GM18858 (cell line): ENCODE results near the gene SIN3B.

Source experiments
- ATAC-seq: cut with Tn5 transposase; IDR thresholded peaks from one replicate; pipeline ENCODE4 v1.9.1; 2021; ENCODE audit not compliant: unreplicated experiment

SIN3B gene

DNA sequence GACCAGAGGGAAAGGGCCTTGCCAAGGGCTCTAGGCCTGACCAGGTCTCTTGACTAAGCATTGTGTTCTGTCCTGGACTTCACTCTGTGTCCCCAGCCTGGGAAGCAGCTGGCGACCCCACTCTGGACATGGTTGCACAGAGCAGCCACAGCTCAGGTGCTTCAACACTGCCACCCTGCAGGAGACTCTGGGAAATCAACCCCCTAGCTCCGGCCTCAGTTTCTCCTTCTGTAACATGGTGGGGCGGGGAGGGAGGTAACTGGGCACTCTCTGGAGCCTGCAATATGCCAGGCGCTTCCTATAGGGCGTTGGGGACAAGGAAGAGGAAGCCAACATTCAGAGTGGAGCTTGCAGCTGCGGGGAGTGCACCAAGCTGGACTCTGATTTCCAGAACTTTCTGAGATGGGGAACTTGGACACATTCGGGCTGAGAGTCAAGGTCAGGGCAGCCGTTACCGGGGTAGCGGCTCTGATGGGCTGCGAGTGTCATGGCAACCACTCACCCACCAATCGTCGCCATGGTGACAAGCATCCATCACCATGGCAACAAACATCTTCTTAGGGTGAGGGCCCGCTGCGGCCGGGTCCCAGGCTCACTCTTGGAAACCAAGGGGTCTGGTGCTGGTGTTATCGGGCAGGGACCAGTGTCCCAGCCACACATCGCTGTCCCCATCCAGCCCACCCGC is 72.4 kb downstream of the SIN3B start:
- no peak for ATAC-seq

DNA sequence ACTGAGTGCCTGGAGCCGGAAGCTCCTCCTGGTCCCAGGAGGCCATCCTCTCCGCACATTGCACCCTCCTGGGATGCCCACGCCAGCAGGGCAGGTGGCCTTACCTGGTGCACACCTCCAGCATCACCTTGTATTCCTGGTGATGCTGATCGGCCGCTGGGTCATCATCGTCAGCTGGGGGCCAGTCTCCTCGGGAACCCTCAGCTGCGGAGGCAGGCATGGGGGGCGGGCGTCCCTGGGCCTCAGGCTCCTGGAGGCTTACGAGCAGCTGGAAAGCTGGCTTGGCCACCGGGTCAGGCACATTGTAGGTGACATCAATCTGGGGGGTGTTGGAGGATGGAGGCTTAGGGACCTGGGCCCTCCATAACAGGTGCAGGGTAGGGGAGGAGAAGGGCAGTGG is 73.3 kb downstream of the SIN3B start:
- ATAC-seq = no peak

DNA sequence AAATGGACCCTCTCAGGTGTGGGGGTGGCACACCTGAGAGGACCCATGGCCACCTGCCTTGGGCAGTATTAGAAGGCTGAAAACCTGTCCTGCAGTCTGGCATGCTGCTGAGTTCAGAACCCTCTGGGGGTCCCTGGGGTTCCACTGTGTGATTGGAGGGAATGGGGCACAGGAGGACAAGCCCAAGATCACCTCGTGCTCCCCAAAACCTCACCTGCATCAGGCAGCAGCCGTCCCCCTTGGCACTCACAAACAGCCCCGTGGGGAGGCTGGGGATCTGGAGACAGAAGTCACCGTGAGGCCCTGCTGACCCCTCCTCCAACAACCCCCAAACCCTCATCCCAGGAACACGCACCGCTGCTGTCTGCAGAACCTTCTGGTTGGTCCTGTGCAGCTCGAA is 74.1 kb downstream of the SIN3B start:
- no peak for ATAC-seq

DNA sequence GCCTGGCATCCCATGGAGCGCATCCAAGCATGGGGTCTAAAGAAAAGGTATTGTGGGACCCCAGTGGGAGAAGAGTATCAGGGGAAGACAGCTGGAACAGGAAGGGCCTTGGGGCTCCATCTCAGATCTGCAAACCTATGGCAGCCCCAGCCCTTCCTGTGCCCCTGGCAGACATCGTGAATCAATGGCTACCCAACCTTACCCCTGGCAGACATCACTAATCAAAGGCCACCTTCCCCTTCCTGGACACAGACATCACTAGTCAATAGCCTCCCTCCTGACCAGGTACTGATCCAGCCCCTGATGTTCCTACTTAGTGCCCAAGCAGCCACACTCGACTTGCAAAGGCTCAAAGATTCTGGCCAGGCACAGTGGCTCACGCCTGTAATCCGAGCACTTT is 75.4 kb downstream of the SIN3B start:
- ATAC-seq = no peak

DNA sequence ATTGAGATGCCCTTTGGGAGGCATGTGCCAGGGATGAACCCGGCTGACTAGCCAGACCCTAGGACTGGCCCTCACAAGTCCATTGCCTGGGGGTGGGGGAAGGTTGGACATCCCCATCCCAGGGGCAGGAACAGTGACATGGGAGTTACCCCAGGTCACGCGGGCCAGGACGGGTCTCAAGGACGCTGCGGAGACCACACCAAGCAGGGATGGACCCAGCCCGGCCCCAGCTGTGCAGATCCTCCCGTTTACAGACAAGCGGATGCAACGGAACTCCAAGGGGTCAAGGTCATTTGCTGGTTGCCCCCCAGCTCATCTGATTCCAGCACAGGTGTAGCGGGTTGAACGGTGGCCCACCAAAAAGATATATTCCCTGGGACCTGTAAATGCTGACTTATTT is 79.6 kb downstream of the SIN3B start:
- no peak for ATAC-seq

DNA sequence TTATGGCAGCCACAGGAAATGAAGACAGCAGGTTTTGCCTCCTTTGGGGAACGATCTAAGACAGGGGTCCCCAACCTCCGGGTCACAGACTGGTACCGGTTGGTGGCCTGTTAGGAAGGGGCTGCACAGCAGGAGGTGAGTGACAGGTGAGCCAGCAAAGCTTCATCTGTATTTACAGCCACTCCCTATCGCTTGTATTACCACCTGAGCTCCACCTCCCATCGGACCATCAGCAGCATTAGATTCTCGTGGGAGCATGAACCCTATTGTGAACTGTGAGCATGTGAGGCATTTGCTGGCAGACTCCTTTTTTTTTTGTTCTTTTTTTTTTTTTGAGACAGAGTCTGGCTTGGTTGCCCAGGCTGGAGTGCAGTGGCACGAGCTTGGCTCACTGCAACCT is 81.8 kb downstream of the SIN3B start:
- ATAC-seq = no peak

DNA sequence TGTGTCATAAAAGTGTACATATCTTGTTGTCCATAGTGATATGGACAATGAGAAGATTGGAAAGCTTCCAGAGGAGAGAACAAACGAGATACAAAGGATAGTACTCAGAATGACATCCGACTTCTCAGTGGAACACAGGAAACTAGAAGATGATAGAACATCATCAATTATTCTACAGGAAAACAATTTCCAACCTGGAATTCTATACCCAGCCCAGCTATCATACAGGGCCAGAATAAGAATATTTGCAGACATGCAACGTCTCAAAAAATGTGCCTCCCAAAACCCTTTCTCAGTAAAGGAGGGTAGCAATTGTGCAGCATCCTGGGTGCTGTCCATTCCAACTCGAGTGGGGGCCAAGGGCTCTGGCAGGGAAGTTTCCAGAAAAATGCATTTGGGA is 83.6 kb downstream of the SIN3B start:
- no peak for ATAC-seq

DNA sequence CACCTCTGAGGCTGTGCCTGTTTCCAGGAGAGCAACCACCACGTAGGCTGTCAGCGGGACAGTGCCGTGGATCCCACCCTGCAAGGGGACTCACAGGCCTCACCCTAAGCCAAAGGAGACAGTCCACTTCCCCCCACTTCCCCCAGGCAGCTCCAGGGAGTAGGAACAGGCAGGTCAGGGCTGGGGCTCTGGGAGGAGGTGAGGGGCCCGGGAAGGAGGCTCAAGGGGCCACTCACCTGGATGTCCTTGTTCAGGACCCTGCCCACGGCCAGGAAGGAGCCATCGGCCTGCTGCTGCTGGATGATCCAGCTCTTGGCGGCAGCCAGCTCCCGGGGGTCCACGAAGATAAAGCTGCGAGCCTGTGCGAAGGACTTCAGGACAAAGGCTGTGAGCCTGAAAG is 85.2 kb downstream of the SIN3B start:
- no peak for ATAC-seq

DNA sequence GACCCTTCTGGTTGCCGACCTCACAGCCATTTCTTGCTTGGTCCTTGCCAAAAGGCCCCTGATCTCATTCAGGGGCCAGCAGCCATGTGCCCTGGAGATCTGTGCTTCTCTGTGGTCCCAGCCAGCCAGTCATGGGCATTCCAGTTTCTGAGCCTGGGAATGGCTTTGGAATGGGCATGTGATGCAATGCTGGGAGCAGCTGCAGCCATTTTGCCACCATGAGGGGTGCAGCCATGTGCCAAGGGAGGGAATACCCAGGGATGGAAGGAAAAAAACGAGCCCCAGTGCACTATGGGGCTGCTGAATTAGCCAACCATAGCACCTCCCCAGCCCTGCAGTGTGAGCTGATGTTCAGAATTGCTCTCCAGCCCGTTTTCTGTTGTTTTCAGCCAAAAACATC is 85.9 kb downstream of the SIN3B start:
- ATAC-seq = no peak

DNA sequence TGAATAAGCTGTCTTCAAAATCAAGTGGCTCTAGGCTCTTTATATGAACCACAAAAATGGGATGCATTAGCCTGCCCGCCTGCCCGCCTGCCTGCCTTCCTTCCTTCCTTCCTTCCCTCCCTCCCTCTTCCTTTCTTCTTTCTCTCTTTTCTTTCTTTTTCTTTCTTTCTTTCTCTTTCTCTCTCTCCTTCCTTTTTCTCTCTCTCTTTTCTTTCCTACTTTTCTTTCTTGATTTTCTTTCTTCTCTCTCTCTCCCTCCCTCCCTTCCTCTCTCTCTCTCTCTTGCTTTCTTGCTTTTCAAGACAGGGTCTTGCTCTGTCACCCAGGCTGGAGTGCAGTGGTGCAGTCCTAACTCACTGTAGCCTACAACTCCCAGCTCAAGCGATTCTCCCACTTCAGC is 86.5 kb downstream of the SIN3B start:
- no peak for ATAC-seq

DNA sequence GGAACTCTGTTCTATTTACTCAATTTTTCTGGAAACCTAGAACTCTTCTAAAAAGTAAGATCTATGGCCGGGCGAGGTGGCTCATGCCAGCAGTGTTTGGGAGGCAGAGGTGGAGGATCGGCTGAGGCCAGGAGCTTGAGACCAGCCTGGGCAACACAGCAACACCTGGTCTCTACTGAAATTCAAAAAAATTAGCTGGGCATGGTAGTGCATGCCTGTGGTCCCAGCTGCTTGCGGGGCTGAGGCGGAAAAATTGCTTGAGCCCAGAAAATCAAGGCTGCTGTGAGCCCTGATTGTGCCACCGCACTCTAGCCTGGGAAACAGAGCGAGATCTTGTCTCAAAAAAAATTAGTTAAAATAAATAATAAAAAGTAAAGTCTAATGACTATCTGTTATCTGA is 88.2 kb downstream of the SIN3B start:
- ATAC-seq = no peak

DNA sequence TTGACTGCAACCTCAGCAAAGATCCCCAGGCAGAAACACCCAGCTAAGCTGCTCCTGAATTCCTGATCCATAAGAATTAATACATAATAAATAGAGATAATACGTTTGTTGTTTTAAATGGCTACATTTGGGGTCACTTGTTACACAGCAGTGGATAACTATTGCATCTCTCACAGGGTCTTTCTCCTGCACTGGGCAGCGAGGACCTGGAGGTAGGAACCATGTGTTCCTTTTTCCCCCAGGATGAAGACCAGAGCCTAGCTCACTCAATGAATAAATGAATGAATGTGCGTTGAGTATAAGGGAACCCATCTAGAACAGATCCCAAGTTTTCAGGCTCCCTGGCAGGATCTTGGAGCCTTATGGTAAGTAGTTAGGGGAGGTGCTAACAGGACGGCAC is 90.3 kb downstream of the SIN3B start:
- ATAC-seq = no peak

DNA sequence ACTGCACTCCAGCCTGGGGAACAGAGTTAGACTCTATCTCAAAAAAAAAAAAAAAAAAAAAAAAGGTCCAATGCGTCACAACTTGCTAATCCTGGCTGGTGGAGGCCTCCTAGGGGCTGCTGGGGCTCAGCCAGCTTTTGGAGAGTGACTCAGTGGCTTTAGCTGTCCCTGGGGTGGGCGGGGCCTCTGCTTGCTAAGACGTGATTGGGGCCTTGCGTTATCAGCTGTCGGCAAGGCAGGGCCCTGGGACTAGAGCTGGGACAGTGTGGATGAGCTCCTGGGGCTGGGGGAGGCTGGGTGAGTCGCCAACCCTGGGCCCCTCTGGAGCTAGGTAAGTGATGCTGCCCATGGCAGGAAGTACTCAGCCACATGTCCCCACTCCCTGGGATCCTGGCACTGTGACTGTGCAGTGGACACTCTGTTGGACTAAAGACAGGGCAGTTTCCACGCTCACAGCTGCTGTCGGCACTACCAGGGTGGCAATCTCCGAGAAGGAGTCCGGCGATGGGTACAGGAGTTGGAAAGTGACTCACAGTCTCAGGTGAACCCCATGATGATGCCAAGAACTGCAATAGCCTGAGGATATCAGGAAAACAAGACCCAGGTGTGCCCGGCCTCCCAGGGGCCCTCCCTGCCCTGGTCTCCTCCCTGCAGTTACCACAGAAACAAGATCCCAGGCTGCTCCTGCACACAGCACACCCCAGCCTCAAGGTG is 91.8 kb downstream of the SIN3B start:
- no peak for ATAC-seq

DNA sequence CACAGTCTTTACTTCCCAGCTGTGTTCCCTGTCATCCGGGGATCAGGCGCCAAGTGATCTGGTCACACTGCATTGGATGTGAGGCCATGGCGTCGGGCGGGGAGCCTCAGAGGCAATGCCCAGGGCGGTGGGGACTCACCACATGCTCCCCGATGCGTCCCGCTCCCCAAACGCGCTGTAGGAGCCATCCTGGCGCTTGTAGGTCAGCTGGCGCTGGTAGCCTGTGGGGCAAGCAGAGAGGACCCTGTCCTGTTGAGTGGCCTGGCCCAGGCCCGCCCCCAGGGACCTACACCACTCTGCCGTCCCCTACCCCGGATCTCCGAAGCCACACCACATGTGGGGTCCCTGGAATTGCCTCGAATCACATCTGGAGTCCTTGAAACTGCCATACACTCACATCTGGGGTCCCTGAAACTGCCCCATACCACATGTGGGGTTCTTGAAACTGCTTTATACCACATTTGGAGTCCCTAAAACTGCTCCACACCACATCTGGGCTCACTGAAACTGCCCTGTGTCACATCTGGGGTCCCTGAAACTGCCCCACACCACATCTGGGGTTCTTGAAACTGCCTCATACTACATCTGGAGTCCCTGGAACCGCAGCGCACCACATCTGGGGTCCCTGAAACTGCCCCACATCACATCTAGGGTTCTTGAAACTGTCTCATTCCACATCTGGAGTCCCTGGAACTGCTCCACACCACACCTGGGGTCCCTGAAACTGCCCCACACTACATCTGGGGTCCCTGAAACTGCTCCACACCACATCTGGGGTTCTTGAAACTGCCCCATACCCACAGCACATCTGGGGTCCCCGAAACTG is 92.8 kb downstream of the SIN3B start:
- no peak for ATAC-seq

DNA sequence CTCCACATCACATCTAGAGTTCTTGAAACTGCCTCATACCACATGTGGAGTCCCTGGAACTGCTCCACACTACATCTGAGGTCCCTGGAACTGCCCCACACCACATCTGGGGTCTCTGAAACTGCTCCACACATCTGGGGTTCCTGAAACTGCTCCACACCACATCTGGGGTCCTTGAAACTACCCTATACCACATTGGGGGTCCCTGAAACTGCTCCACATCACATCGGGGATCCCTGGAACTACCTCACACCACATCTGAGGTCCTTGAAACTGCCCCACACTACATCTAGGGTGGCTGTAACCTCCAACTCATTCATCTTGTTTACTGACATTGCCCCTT is 93.4 kb downstream of the SIN3B start:
- ATAC-seq = no peak

DNA sequence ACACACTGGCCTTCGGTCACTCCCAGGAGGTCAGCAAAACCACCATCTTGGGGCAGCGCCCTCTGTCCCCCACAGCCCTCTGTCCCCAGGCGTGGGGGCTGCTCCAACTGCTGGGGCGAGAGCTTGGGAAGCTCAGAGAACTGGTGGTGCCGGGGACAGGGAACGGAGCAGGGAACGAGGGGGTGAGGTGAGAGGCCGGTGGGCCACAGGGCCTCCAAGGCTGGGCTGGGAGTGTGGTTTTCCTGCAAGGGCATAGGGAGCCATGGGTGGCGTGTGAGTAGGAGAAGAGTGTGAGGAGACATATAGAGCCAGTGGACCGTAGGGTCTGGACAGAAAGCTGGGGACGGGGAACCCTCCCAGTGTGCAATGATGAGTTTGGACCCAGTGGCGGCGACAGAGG is 93.8 kb downstream of the SIN3B start:
- no peak for ATAC-seq

DNA sequence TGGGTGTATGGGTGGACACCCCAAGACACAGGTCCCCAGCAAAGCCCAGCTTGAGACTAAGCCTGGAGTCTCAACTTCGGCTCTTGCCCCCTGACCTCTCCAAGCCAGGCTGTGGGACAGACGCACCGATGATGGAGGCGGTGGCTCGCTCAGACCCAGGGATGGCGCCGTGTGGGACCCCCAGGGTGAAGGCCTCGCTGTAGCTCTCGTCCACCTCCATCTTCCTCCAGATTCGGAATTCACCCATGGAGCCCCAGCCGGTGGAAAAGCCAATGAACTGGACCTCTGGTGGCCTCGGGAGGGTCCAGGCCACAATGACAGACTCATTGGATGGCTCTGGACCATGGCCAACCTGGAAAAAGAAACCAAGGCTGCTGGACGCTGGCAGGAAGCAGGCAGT is 98.7 kb downstream of the SIN3B start:
- no peak for ATAC-seq

DNA sequence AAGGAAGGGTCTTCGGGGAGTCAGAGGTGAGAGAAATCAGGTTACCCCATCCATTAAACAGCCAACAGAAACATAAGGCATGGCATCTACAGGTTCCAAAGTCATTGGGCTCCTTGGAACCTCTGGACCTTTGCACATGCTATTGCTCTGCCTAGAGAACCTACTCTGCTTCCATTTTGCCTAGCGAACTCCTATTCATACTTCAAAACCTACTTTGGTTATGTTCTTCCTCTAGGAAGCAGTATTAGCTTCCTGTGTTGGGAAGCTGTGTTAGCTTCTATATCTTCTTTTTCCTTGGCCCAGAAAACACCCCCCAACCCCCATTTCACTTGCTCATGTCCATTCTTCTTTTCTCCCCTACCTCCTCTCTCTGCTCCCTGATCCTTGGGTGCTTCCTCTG is 99.2 kb downstream of the SIN3B start:
- ATAC-seq = no peak

DNA sequence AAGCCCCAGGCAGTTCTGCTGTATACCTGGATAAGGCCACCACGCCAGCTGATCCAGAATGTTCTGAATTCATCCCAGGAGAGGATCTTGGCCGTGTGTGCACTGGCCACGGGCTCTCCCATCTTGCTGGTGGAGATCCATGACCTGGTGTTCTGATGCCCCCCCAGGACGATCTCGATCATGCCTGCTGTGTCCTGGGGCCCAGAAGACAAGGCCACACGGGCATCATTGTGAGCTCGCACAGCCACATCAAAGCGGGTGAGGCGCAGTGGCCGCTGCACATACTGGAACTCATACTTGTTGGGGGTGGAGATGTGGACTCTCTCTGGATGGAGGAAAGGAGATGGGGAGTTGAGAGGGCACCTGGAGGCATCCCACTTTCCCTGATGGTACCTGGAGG is 99.7 kb downstream of the SIN3B start:
- ATAC-seq = no peak
